NB4 (cell line): ENCODE results near the gene SCAF1.

Experiments used
- DNase-seq: peaks from one replicate; pipeline ENCODE4 v3.0.0; 2010; ENCODE audit warnings: low read depth
- H3K4me3 ChIP-seq: one replicate; pipeline ENCODE4 v1.5.1; 2011; ENCODE audit warnings: mild to moderate bottlenecking, low read depth, low read length, moderate library complexity
- MYC ChIP-seq: IDR thresholded peaks from 2 replicates; pipeline ENCODE4 v1.6.1; 2011; ENCODE audit warnings: low read depth, low read length
- POLR2A ChIP-seq: IDR thresholded peaks from 2 replicates; pipeline ENCODE4 v1.6.1; 2011; ENCODE audit warnings: mild to moderate bottlenecking; ENCODE audit not compliant: insufficient read length; ENCODE audit errors: extremely low read depth
- TF ChIP-seq, protein P1 (sequence below): IDR thresholded peaks from 2 replicates; pipeline ENCODE4 v1.6.1; 2011; ENCODE audit warnings: low read depth, low read length
- TF ChIP-seq, protein P2 (sequence below): IDR thresholded peaks from one replicate; pipeline ENCODE4 v1.5.1; 2012; ENCODE audit warnings: low read depth, low read length

Gene SCAF1

DNA sequence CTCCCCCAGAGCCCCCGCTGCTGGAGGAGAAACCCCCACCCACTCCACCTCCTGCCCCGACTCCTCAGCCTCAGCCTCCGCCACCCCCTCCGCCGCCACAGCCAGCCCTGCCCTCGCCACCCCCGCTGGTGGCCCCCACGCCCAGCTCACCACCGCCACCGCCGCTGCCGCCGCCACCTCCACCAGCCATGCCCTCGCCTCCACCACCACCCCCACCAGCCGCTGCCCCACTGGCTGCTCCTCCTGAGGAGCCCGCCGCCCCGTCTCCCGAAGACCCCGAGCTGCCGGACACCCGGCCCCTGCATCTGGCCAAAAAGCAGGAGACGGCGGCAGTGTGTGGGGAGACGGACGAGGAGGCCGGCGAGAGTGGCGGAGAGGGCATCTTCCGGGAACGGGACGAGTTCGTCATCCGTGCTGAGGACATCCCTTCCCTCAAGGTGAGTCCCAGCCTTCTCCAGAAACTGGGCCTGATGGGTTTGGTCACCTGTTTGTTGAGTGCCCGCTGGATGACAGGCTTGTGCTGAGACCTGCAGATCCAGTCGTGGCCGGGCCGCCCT is 40.4 kb upstream of the SCAF1 start:
- TF ChIP-seq, protein P1, sequence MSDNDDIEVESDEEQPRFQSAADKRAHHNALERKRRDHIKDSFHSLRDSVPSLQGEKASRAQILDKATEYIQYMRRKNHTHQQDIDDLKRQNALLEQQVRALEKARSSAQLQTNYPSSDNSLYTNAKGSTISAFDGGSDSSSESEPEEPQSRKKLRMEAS, result no peak
- TF ChIP-seq POLR2A (no peak), MYC (no peak)
- TF ChIP-seq, protein P2, sequence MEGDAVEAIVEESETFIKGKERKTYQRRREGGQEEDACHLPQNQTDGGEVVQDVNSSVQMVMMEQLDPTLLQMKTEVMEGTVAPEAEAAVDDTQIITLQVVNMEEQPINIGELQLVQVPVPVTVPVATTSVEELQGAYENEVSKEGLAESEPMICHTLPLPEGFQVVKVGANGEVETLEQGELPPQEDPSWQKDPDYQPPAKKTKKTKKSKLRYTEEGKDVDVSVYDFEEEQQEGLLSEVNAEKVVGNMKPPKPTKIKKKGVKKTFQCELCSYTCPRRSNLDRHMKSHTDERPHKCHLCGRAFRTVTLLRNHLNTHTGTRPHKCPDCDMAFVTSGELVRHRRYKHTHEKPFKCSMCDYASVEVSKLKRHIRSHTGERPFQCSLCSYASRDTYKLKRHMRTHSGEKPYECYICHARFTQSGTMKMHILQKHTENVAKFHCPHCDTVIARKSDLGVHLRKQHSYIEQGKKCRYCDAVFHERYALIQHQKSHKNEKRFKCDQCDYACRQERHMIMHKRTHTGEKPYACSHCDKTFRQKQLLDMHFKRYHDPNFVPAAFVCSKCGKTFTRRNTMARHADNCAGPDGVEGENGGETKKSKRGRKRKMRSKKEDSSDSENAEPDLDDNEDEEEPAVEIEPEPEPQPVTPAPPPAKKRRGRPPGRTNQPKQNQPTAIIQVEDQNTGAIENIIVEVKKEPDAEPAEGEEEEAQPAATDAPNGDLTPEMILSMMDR, result no peak
- DNase-seq, result no peak
- H3K4me3 ChIP-seq, result no peak overlapping the region

DNA sequence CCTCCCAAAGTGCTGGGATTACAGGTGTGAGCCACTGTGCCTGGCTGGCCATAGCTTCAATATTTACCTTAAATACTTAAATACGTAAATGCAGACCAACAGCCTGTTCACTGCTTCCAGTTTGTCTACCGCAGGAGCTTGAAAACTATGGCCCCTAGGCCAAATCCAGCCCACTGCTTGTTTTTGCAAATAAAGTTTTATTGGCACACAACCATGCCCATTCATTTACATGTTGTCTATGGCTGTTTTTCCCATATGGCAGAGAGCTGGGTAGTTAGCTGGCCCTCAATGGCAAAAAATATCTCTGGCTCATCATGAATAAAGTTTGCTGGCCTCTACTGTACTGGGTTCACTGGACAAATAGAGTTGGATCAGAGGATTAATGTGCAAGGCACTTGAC is 39.2 kb upstream of the SCAF1 start:
- TF ChIP-seq POLR2A (no peak), MYC (no peak)
- TF ChIP-seq, protein P2, result no peak
- no peak overlapping the region for H3K4me3 ChIP-seq
- no peak for DNase-seq

DNA sequence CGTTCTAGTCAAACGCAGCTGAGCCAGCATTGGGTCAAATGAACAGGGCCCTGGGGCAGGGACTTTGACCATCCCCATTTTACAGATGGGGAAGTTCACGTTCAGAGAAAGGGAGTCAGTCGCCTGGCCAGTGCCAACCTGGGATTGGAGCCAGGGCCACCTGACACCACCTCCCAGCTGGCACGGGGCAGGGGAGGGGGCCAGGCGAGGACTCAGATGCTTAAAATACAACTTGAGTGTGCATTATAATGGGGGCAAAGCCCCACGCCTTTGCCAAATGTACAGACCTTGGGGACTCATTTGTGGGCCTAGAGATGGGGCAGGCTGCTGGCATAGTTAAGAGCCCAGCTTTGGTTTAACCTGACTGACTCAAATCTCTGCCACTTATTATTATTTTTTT is 36.4 kb upstream of the SCAF1 start:
- TF ChIP-seq, protein P1, result no peak
- TF ChIP-seq MYC, result no peak
- no peak for TF ChIP-seq POLR2A
- TF ChIP-seq, protein P2, result no peak

DNA sequence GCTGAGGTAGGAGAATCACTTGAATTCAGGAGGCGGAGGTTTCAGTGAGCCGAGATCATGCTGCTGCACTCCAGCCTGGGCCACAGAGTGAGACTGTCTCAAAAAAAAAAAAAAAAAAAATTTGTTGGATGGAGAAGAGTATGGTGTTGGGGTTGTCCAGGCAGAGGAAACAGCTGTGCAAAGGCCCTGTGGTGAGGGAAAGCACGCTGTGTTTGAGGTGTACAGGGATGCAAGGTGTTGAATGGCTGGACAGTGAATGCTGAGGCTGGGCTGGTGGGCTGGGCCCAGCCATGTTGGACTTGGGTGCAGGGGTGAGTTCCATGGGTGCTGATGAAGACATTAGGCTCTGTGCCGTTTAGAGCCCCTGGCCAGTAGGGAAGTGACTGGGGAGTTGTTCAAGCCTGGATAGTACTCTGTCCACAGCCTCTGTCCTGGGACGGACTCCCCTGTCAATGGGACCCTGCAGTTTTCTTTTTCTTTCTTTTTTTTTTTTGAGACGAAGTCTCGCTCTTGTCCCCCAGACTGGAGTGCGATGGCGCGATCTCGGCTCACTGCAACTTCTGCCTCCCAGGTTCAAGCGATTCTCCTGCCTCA is 32.4 kb upstream of the SCAF1 start:
- no peak overlapping the region for H3K4me3 ChIP-seq
- DNase-seq, result no peak
- TF ChIP-seq, protein P2, result no peak
- TF ChIP-seq, protein P1, result no peak
- TF ChIP-seq MYC (no peak), POLR2A (no peak)

More for the DNA sequence above, 36.4 kb upstream of the SCAF1 start:
- H3K4me3 ChIP-seq, result no peak overlapping the region
- no peak for DNase-seq

DNA sequence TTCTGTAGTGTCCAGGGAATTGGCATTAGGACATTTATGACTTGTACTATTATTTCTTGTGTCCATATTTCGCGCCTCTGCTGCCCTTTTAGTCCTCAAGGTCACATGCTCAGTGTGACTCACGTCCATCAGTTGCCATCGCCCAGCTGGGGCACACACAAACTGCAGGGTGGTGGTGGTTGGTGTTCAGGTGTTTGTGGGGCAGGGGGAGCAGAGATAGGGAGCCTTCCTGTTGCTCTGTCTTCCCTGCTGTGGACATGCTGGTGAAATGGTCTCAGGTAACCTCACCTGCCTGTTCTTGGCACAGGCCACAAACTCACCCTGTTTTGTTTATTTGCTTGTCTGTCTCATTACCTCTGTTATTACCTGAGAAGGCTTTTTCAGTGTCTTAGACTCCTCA is 28.6 kb upstream of the SCAF1 start:
- TF ChIP-seq POLR2A, result no peak
- TF ChIP-seq, protein P1, result no peak
- TF ChIP-seq, protein P2, result no peak
- TF ChIP-seq MYC, result no peak
- no peak for DNase-seq
- no peak overlapping the region for H3K4me3 ChIP-seq
